Panc1 (cell line): ENCODE results near the gene SLC22A25. TPM values are rescaled to one million over a fixed set of nuclear protein-coding genes. Genes with fewer than 3 reads are reported as not detected.

Experiments used
- ATAC-seq: fragments of 200-7000 bp; cut with Tn5 transposase; 2 replicates; pipeline ENCODE4 v1.9.1; 2020; ENCODE audit warnings: mild to moderate bottlenecking, moderate library complexity
- BruUV-seq: library from RNA; stranded (reverse); fragments of 400-500 nt; replicated peaks from 2 replicates; lab custom pipeline; 2021; lab: Mats Ljungman, UMichigan
- CTCF ChIA-PET: fragments of 300-600 bp; sonication (Branson Sonifier 250); formaldehyde crosslinking; loops from one replicate; lab custom pipeline; 2022; ENCODE audit warnings: antibody characterized with exemption; lab: Charles Lee
- POLR2A ChIA-PET: fragments of 300-600 bp; sonication (Branson Sonifier 250); formaldehyde crosslinking; loops from one replicate; lab custom pipeline; 2022; ENCODE audit warnings: antibody characterized with exemption; lab: Charles Lee
- DNase-seq: peaks from one replicate; pipeline ENCODE4 v3.0.0-alpha.2; 2010; ENCODE audit warnings: low read depth, low spot score
- H3K27ac ChIP-seq: 2 replicates; pipeline ENCODE4 v1.5.1; 2011; ENCODE audit warnings: mild to moderate bottlenecking, low read length, inconsistent platforms
- H3K27me3 ChIP-seq: fragments of 200-500 bp; sonication (Bioruptor generic); 2 replicates; pipeline ENCODE4 v1.6.0; 2014; ENCODE audit warnings: low read length, inconsistent platforms; ENCODE audit not compliant: control insufficient read depth, insufficient read depth
- H3K36me3 ChIP-seq: fragments of 200-500 bp; sonication (Bioruptor generic); 2 replicates; pipeline ENCODE4 v1.5.1; 2014; ENCODE audit warnings: inconsistent platforms, mild to moderate bottlenecking, low read length, moderate library complexity; ENCODE audit not compliant: control insufficient read depth, insufficient read depth
- H3K4me1 ChIP-seq: 2 replicates; pipeline ENCODE4 v1.5.1; 2011; ENCODE audit warnings: inconsistent platforms, mild to moderate bottlenecking, low read length, moderate library complexity; ENCODE audit not compliant: control insufficient read depth, insufficient read depth
- H3K4me3 ChIP-seq, 2 experiments: 2 replicates each; pipeline ENCODE4 v1.5.1; 2011 to 2012; ENCODE audit warnings: low read depth in 2 of 2, low read length in 2 of 2, mild to moderate bottlenecking in 2 of 2, inconsistent platforms in 1 of 2, moderate library complexity in 1 of 2
- H3K9me3 ChIP-seq: fragments of 200-500 bp; sonication (Bioruptor generic); 2 replicates; pipeline ENCODE4 v1.5.1; 2014; ENCODE audit warnings: low read depth, mild to moderate bottlenecking, inconsistent platforms, low read length, moderate library complexity; ENCODE audit not compliant: control insufficient read depth, insufficient read depth
- CTCF ChIP-seq: fragments of 450-650 bp; IDR thresholded peaks from 2 replicates; pipeline ENCODE4 v1.5.1; 2017; ENCODE audit warnings: mild to moderate bottlenecking
- POLR2AphosphoS5 ChIP-seq: IDR thresholded peaks from 2 replicates; pipeline ENCODE4 v1.6.1; 2012; ENCODE audit warnings: mild to moderate bottlenecking, low read depth, low read length, moderate library complexity
- REST ChIP-seq, 2 experiments: IDR thresholded peaks; 2 replicates each; pipeline ENCODE4 v1.6.1; 2011 to 2012; ENCODE audit warnings: low read depth in 2 of 2, control low read depth in 1 of 2, low read length in 1 of 2, mild to moderate bottlenecking in 1 of 2, moderate library complexity in 1 of 2; ENCODE audit not compliant: insufficient read depth in 1 of 2
- SIN3A ChIP-seq: IDR thresholded peaks from 2 replicates; pipeline ENCODE4 v1.6.1; 2012; ENCODE audit warnings: low read depth, mild to moderate bottlenecking, low read length, moderate library complexity, borderline replicate concordance; ENCODE audit not compliant: insufficient read depth
- TCF7L2 ChIP-seq: IDR thresholded peaks from 2 replicates; pipeline ENCODE4 v1.6.1; 2011; ENCODE audit warnings: mild to moderate bottlenecking, low read depth, low read length, inconsistent platforms
- in situ Hi-C: cut with HindIII; loops from 2 replicates; pipeline ENCODE4 v1.10.0; 2016; ENCODE audit warnings: low sequenced_read_pairs, low pct_unique_long_range_greater_than_20kb
- intact Hi-C: fragments of 100-400 bp; cut with micrococcal nuclease; formaldehyde crosslinking; loops from one replicate; pipeline ENCODE4 v1.10.0; 2022; ENCODE audit not compliant: unreplicated experiment
- total RNA-seq: library from RNA; stranded (reverse); gene quantifications from one replicate; pipeline ENCODE4 v1.2.1, GENCODE V29; 2021; ENCODE audit not compliant: unreplicated experiment

The SLC22A25 gene
- total RNA-seq, 1 experiment from 2014 or later: not detected

- Histone ChIP-seq H3K4me3 (no peak overlapping the region), H3K36me3 (no peaks in the 10 kb centered on the region), H3K9me3 (no peaks in the 10 kb centered on the region), H3K27ac (no peak overlapping the region), H3K27me3 (0 out of 2 replicates have a peak, but pooled peaks cover 3% of the 10 kb centered on the region), H3K4me1 (no peaks in the 10 kb centered on the region)
- TF ChIP-seq REST (IDR thresholded peaks at IDR 0.05; ENCODE audit: insufficient read depth in 1 of 2, low read depth in 2 of 2, low read length in 1 of 2) (no peak), TCF7L2 (no peak), SIN3A (no peak), CTCF (no peak), POLR2AphosphoS5 (no peak)
- DNase-seq (no peak), ATAC-seq (no peak)
- POLR2A ChIA-PET: no interaction called here
- BruUV-seq: no TSS peak
- CTCF ChIA-PET: no interaction called here
- intact Hi-C loops (no loop called here), in situ Hi-C loops (no loop called here)
Measured at GRCh38 chr11:63227521-63228107, 15.8 kb downstream of the SLC22A25 start.

- DNase-seq (no peak), ATAC-seq (no peak)
- H3K4me3 ChIP-seq: no peak overlapping the region
- TF ChIP-seq SIN3A: no peak
- TF ChIP-seq REST (IDR thresholded peaks at IDR 0.05; ENCODE audit: insufficient read depth in 1 of 2, low read depth in 2 of 2, low read length in 1 of 2): no peak
- TF ChIP-seq CTCF: no peak
- no peak for TF ChIP-seq TCF7L2
- no peak for TF ChIP-seq POLR2AphosphoS5
- H3K27ac ChIP-seq: no peak overlapping the region
- H3K9me3 ChIP-seq: no peaks in the 10 kb centered on the region
- BruUV-seq: no TSS peak
- ChIA-PET CTCF (no interaction called here), POLR2A (no interaction called here)
- H3K36me3 ChIP-seq: no peaks in the 10 kb centered on the region
- in situ Hi-C loops: no loop called here
- 0 out of 2 replicates have a peak, but pooled peaks cover 3% of the 10 kb centered on the region for H3K27me3 ChIP-seq
- no peaks in the 10 kb centered on the region for H3K4me1 ChIP-seq
- intact Hi-C loops: no loop called here
Measured at GRCh38 chr11:63226488-63227114, 16.8 kb downstream of the SLC22A25 start.
